ENCODE data around the gene OCSTAMP. TPM values are rescaled to one million over a fixed set of nuclear protein-coding genes. Genes with fewer than 3 reads are reported as not detected.

The OCSTAMP gene
- total and polyA plus RNA-seq, 2 experiments from 2014 or later, result 0.32 to 0.45 TPM

- DNase-seq (ENCODE audit: low spot score), result peak; percentile 73
- H3K9me3 Mint-ChIP-seq, result peaks cover 16% of the 10 kb centered on the region
- H3K27me3 ChIP-seq (ENCODE audit: insufficient read depth), result no peaks in the 10 kb centered on the region
- peak overlapping the region; percentile 35; the same call in 2 of the 3 replicates for H3K4me3 Mint-ChIP-seq
- peak overlapping the region; percentile 70 for H2AFZ ChIP-seq
- peaks cover 25% of the 10 kb centered on the region for H3K4me1 ChIP-seq (ENCODE audit: insufficient read depth)
- no peaks in the 10 kb centered on the region for H3K27me3 Mint-ChIP-seq (ENCODE audit: insufficient read depth, low read depth, poor library complexity)
- H3K36me3 ChIP-seq (ENCODE audit: insufficient read depth), result no peaks in the 10 kb centered on the region
- H3K79me2 ChIP-seq (replicated peaks; ENCODE audit: insufficient read depth), result no peaks in the 10 kb centered on the region
- H3K27ac ChIP-seq (ENCODE audit: low read depth), result 0 out of 2 replicates have a peak overlapping the region, but pooled peaks have one; percentile 33
- H3K4me3 ChIP-seq, result no peak overlapping the region
- H3K27ac Mint-ChIP-seq, result no peak overlapping the region; the same call in 1 of the 2 replicates
- peak; percentile 92 for ATAC-seq
- H3K4me1 Mint-ChIP-seq, result peaks cover 17% of the 10 kb centered on the region
- no peaks in the 10 kb centered on the region for H3K9me2 ChIP-seq (ENCODE audit: insufficient read depth)
- H3K36me3 Mint-ChIP-seq (ENCODE audit: low read depth), result peaks cover 16% of the 10 kb centered on the region
- H3K4me2 ChIP-seq, result peak overlapping the region; percentile 38
- H4K20me1 ChIP-seq (replicated peaks; ENCODE audit: insufficient read depth), result no peaks in the 10 kb centered on the region
- TF ChIP-seq NANOG (IDR thresholded peaks at IDR 0.05; ENCODE audit: borderline replicate concordance) (no peak), EZH2 (IDR thresholded peaks at IDR 0.05; ENCODE audit: low read depth, unreplicated experiment) (no peak), STAT1 (IDR thresholded peaks at IDR 0.05; ENCODE audit: unreplicated experiment) (no peak), REST (IDR thresholded peaks at IDR 0.05; ENCODE audit: unreplicated experiment) (no peak), ZNF462 (CRISPR knock-in tag; IDR thresholded peaks at IDR 0.05) (peak; percentile 97), ZNF331 (CRISPR knock-in tag; IDR thresholded peaks at IDR 0.05; ENCODE audit: low read depth) (no peak)
- H3F3A ChIP-seq (replicated peaks; ENCODE audit: low read depth), result no peaks in the 10 kb centered on the region
Measured at GRCh38 chr20:46583411-46584214, 33.2 kb upstream of the OCSTAMP start.

Measured in GM23338 (cell line).